ENCODE data around the gene PSEN2.

- TF ChIP-seq, protein P1, sequence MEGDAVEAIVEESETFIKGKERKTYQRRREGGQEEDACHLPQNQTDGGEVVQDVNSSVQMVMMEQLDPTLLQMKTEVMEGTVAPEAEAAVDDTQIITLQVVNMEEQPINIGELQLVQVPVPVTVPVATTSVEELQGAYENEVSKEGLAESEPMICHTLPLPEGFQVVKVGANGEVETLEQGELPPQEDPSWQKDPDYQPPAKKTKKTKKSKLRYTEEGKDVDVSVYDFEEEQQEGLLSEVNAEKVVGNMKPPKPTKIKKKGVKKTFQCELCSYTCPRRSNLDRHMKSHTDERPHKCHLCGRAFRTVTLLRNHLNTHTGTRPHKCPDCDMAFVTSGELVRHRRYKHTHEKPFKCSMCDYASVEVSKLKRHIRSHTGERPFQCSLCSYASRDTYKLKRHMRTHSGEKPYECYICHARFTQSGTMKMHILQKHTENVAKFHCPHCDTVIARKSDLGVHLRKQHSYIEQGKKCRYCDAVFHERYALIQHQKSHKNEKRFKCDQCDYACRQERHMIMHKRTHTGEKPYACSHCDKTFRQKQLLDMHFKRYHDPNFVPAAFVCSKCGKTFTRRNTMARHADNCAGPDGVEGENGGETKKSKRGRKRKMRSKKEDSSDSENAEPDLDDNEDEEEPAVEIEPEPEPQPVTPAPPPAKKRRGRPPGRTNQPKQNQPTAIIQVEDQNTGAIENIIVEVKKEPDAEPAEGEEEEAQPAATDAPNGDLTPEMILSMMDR (conservative IDR thresholded peaks at IDR 0.05), result no peak
- no peak for TF ChIP-seq EZH2 (IDR thresholded peaks at IDR 0.05; ENCODE audit: low read depth)
These were observed 43.0 kb upstream of the PSEN2 start for GRCh38 chr1:226827458-226827857.
